BJ (cell line): ENCODE data around the gene FARSB. TPM values are rescaled to one million over a fixed set of nuclear protein-coding genes. Genes with fewer than 3 reads are reported as not detected.

Experiments used
- CTCF ChIA-PET: fragments of 350-600 bp; formaldehyde crosslinking; extraction: SDS; loops from one replicate; lab custom pipeline; 2021; ENCODE audit warnings: antibody characterized with exemption, inconsistent platforms; lab: Yijun Ruan, JAX
- POLR2A ChIA-PET: fragments of 300-600 bp; sonication (Branson Sonifier 250); formaldehyde crosslinking; extraction: SDS; loops from one replicate; lab custom pipeline; 2021; ENCODE audit warnings: antibody characterized with exemption; lab: Charles Lee
- DNase-seq: peaks from one replicate; pipeline ENCODE4 v3.0.0-alpha.2; 2011; ENCODE audit warnings: low read depth
- H3K27me3 ChIP-seq: 2 replicates; pipeline ENCODE4 v1.6.0; 2011; ENCODE audit warnings: low read length; ENCODE audit not compliant: control insufficient read depth, insufficient read depth
- H3K36me3 ChIP-seq: 2 replicates; pipeline ENCODE4 v1.5.1; 2011; ENCODE audit warnings: low read length; ENCODE audit not compliant: control insufficient read depth, insufficient read depth
- H3K4me3 ChIP-seq: 2 replicates; pipeline ENCODE4 v1.5.1; 2011; ENCODE audit warnings: low read depth, mild to moderate bottlenecking, control low read depth, low read length
- CTCF ChIP-seq: IDR thresholded peaks from 2 replicates; pipeline ENCODE4 v1.5.1; 2011; ENCODE audit warnings: low read depth, mild to moderate bottlenecking, control low read depth, inconsistent platforms, low read length, moderate library complexity; ENCODE audit not compliant: insufficient read depth
- polyA plus RNA-seq: library from polyadenylated mRNA; depleted of rRNA; stranded (reverse); fragments of >200 nt; gene quantifications from 2 replicates; pipeline ENCODE4 v1.2.3, GENCODE V29; 2011

The FARSB gene
- polyA plus RNA-seq, 1 experiment = 16.4 TPM

- ChIA-PET CTCF (interaction anchor here (1.1 to 1.6 kb wide), 2 partner anchors 18 to 236 kb away, joined by 3 to 6 read pairs; no protein-coding TSS in a partner anchor), POLR2A (no interaction called here)
- no peak for TF ChIP-seq CTCF
- Histone ChIP-seq H3K27me3 (0 out of 2 replicates have a peak, but pooled peaks cover 1% of the 10 kb centered on the region), H3K36me3 (no peaks in the 10 kb centered on the region), H3K4me3 (no peak overlapping the region)
- no peak for DNase-seq
Observed at GRCh38 chr2:222554517-222554916, 101.4 kb downstream of the FARSB start.

GRCh38 chr2:222548992-222549391 is 106.9 kb downstream of the FARSB start:
- TF ChIP-seq CTCF = no peak
- CTCF ChIA-PET = interaction anchor here (1.0 to 1.1 kb wide), 2 partner anchors 12 to 13 kb away, joined by 3 to 4 read pairs; no protein-coding TSS in a partner anchor
- POLR2A ChIA-PET = no interaction called here
- Histone ChIP-seq H3K36me3 (no peaks in the 10 kb centered on the region), H3K27me3 (peaks cover 1% of the 10 kb centered on the region; the same call in 1 of the 2 replicates), H3K4me3 (no peak overlapping the region)
- no peak for DNase-seq

DNA sequence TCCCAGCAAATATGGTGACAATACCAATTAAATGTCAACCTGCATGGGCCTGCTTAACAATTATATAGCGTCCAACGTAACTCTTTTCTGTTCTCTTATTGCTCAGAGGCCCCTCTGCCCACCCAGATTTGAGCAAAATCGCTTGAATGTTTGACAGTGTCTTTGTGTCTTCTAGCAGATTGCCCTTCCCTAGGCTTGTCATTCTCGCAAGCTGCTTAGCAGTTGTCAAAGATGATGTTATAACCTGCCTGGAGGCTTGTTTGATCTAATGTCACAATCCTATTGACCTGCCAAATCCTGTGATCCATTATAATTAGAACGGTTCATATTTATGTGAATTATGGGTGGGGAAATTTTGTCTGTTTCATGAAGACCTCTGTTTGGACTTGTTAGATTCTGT is 108.8 kb downstream of the FARSB start:
- DNase-seq = no peak
- no peaks in the 10 kb centered on the region; the same call in 1 of the 2 replicates for H3K27me3 ChIP-seq
- H3K4me3 ChIP-seq = no peak overlapping the region
- CTCF ChIA-PET = no interaction called here
- POLR2A ChIA-PET = no interaction called here
- no peak for TF ChIP-seq CTCF
- H3K36me3 ChIP-seq = no peaks in the 10 kb centered on the region

DNA sequence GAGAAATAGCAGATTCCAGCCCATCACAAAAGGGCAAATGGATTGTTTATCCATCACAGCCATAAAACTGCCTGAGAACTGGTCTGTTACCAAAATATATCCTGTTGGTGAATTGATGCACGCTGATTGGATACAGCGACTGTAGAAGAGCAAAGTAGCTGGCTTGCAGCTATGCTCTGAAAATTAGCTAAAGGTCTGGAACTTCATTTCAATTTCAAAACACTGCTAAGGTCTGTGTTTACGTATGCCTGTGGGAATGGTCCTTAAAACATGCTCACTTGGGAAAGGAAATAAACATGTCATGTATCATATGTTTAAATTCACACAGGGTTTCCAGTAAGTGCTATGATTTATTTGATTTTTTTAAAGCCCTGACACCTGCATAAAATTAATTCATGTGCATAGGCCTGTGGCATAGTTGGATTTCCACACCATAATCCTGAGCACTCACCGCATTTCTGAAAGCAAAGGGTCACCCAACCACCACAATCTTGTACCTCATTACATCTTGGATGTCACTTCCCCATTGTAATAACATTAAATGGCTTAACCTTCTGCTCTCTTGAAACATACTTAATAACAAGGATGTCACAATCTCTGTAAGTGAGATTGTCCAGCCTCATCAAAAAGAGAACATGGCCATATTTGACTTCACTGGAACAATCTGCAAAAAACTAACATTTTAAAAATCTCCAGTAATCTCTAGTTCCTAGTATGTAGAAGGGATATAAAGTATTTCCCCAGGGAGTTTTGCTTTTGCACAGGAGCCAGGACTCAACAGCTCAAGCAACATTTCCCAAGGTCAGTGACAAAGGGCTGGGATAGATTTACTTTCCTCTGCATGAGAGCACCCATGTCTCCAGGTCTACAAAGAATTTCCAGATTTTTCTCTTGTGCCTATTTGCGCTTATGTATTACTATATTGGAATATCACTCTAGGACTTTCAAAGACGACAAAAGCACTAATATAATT is 109.8 kb downstream of the FARSB start:
- POLR2A ChIA-PET = no interaction called here
- no peak for TF ChIP-seq CTCF
- Histone ChIP-seq H3K27me3 (no peaks in the 10 kb centered on the region; the same call in 1 of the 2 replicates), H3K36me3 (no peaks in the 10 kb centered on the region), H3K4me3 (no peak overlapping the region)
- CTCF ChIA-PET = no interaction called here
- no peak for DNase-seq

DNA sequence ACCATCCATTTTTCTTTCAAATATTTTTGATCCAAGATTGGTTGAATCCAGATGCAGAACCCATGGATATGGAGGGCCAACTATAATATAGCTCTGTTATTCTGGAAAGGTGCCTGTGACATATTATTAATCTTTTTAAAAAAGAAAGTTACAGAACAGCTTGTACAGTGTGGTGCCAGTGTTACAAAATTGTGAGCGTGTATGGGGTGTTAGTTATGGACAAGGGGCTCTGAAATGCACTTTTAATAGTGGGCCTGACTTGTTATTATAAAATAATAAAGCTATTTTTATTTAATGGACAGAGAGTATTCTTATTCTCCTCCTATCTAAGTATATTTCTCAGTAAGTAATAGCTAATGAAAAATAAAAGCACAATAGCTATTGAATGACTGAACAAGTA is 111.2 kb downstream of the FARSB start:
- no peak overlapping the region for H3K4me3 ChIP-seq
- H3K36me3 ChIP-seq = no peaks in the 10 kb centered on the region
- POLR2A ChIA-PET = interaction anchor here (0.8 kb wide), 1 partner anchor 17 kb away, joined by 8 read pairs; no protein-coding TSS in a partner anchor
- CTCF ChIA-PET = interaction anchor here (0.5 kb wide), 1 partner anchor 165 kb away, joined by 4 read pairs; no protein-coding TSS in a partner anchor
- no peaks in the 10 kb centered on the region; the same call in 1 of the 2 replicates for H3K27me3 ChIP-seq
- TF ChIP-seq CTCF = no peak
- DNase-seq = no peak
